GM18517 (cell line): ENCODE measurements around the gene AZU1.
"Not testable (repeated sequence)": the region's sequence is repeated elsewhere in the genome, so short reads cannot be mapped to it uniquely, and the experiment has no call there.

Experiments
- ATAC-seq: cut with Tn5 transposase; IDR thresholded peaks from one replicate; pipeline ENCODE4 v1.9.1; 2021; ENCODE audit warnings: mild to moderate bottlenecking, moderate library complexity; ENCODE audit not compliant: unreplicated experiment

AZU1 gene

GRCh38 chr19:852136-853013 is 24.7 kb downstream of the AZU1 start, which contains the start of gene ELANE:
Gene ELANE, plus strand, starts transcription at chr19:852303. Its CDS starts 26 bp downstream, at chr19:852329.
- ATAC-seq, result no peak

DNA sequence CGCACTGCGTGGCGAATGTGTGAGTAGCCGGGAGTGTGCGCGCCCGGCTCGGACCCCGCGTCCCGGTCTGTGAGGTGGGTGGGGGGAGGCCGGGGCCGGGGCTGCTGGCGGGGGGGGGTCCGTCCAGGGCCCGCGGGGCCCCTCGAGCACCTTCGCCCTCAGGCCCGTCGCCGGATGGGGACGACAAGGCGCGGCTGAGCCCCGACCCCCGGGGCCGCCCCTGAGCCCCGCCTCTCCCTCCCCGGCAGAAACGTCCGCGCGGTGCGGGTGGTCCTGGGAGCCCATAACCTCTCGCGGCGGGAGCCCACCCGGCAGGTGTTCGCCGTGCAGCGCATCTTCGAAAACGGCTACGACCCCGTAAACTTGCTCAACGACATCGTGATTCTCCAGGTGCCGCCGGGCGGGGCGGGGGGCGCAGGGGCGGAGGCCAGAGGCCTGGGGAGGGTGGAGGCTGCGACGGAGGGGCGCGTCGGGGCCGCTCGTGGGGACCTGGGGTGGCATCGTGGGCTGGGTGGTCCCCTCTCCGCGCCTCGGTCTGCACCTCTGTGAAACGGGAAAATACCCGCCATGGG is 25.5 kb downstream of the AZU1 start:
- no peak for ATAC-seq

DNA sequence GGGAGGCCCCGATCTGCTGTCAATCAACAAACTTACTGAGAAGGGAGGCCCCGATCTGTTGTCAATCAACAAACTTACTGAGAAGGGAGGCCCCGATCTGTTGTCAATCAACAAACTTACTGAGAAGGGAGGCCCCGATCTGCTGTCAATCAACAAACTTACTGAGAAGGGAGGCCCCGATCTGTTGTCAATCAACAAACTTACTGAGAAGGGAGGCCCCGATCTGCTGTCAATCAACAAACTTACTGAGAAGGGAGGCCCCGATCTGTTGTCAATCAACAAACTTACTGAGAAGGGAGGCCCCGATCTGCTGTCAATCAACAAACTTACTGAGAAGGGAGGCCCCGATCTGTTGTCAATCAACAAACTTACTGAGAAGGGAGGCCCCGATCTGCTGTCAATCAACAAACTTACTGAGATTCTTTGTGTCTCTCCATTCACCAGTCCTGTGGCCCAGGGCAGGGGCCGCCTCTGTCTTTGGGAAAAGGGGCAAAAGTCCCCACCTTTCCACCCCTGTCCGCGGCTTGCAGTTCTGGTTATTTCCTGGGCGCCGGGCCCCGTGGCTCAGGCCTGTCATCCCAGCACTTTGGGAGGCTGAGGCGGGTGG is 26.1 kb downstream of the AZU1 start:
- not testable (repeated sequence) for ATAC-seq

GRCh38 chr19:854549-854948 is 26.9 kb downstream of the AZU1 start:
- no peak for ATAC-seq

- no peak for ATAC-seq
Observed at GRCh38 chr19:855142-855541, 27.5 kb downstream of the AZU1 start.

DNA sequence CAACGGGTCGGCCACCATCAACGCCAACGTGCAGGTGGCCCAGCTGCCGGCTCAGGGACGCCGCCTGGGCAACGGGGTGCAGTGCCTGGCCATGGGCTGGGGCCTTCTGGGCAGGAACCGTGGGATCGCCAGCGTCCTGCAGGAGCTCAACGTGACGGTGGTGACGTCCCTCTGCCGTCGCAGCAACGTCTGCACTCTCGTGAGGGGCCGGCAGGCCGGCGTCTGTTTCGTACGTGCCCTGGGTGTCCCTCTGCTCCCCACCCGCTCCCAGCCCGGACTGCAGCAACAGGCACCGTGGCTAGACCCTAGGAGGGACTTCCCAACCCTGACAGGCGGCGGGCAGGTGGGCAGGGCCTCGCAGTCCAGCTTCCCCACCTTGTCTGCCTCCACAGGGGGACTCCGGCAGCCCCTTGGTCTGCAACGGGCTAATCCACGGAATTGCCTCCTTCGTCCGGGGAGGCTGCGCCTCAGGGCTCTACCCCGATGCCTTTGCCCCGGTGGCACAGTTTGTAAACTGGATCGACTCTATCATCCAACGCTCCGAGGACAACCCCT is 28.0 kb downstream of the AZU1 start:
- ATAC-seq, result no peak

- no peak for ATAC-seq
Observed at GRCh38 chr19:858284-858683, 30.6 kb downstream of the AZU1 start.

DNA sequence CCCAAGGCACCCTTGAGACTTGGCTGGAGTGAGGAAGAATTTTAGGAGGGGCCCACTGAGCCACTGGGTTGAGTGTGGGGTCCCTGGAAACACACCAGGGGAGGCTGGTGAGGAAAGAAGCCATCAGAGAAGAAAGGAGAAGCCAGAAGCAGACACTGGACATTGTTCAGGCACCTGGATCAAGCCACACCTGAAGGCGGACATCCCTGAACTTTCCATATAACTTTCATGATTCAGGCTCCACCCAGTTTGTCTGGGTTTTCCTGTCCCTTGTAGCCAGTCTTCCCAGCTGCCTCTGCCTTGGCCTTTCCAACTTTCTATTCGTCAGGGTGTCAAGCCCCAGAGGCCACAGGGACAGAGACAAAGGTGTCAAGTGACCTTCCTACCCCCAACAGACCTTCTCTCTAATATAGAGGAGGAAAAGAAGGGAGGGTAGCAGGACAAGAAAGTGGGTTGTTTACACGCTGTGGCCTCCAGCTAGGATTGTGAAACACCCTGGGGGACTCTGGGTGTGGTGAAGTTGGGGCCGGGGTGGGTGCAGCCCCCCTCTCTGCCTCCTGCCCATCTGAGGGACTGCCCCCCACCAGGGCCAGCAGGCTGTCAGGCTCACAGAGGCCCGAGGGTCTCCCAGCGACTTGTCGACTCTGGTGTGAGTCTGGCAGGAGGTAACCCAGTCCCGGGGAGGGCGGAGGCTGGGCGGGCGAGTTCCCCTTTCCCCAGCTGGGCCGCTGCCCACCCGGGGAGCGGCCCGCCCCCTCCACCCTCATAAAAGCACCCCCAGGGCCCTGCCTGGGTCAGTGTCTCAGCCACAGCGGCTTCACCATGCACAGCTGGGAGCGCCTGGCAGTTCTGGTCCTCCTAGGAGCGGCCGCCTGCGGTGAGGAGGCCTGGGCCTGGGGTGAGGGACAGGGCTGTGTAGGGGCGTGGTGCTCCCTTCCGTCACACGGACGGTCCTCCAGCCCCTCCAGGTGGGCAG is 31.5 kb downstream of the AZU1 start, which contains the start of gene CFD:
Gene CFD (plus strand): TSS at position 797 of the 976 bp plus-strand sequence. CDS start 26 bp downstream, at position 823.
- no peak for ATAC-seq

DNA sequence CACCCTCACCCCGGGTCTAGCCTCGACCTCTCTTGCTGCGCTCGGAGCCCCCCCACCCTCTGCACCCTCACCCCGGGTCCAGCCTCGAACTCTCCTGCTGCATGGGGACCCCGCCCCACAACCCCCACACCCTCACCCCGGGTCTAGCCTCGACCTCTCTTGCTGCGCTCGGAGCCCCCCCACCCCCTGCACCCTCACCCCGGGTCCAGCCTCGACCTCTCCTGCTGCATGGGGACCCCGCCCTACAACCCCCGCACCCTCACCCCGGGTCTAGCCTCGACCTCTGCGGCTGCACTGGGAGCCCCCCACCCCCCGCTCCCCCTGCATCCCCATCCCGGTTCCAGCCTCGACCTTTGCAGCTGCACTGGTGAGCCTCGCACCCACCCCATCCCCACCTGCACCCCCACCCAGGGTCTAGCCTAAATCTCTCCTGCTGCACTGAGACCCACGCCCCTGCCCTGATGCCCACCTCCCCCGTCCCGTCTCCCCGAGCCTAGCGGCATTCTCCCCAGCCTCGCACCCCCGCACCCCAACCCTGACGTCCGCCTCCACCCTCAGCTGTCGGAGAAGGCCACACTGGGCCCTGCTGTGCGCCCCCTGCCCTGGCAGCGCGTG is 33.6 kb downstream of the AZU1 start:
- ATAC-seq, result no peak

- no peak for ATAC-seq
Observed at GRCh38 chr19:861756-862580, 34.3 kb downstream of the AZU1 start.

DNA sequence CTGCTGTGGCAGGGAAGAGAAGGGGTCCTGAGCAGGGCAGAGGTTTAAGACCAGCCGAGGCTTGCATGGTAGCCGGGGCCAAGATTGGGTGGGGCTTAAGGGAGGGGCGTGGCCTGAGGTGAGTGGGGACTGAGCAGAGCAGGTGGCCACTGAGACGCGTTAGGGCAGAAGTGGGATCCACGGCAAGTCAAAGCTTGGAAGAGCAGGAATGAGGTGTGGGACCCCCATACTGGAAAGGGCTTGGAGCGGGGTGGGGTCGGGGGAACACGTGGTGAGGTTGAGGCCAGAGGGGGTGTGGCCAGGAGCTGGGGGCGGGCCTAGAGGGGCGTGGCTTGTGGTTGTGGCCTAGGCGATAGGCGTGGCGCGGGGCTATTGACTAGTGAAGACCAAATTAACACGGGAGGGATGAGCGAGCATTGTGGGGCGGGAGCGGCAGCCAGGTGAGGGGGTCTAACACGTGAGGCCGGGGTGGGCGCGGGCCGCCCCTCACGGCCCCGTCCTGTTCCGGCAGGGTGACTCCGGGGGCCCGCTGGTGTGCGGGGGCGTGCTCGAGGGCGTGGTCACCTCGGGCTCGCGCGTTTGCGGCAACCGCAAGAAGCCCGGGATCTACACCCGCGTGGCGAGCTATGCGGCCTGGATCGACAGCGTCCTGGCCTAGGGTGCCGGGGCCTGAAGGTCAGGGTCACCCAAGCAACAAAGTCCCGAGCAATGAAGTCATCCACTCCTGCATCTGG is 35.1 kb downstream of the AZU1 start:
- no peak for ATAC-seq

GRCh38 chr19:863315-863620 is 35.6 kb downstream of the AZU1 start:
- no peak for ATAC-seq

GRCh38 chr19:866769-867300 is 39.2 kb downstream of the AZU1 start:
- ATAC-seq, result no peak

GRCh38 chr19:867301-867793 is 39.7 kb downstream of the AZU1 start:
- no peak for ATAC-seq

DNA sequence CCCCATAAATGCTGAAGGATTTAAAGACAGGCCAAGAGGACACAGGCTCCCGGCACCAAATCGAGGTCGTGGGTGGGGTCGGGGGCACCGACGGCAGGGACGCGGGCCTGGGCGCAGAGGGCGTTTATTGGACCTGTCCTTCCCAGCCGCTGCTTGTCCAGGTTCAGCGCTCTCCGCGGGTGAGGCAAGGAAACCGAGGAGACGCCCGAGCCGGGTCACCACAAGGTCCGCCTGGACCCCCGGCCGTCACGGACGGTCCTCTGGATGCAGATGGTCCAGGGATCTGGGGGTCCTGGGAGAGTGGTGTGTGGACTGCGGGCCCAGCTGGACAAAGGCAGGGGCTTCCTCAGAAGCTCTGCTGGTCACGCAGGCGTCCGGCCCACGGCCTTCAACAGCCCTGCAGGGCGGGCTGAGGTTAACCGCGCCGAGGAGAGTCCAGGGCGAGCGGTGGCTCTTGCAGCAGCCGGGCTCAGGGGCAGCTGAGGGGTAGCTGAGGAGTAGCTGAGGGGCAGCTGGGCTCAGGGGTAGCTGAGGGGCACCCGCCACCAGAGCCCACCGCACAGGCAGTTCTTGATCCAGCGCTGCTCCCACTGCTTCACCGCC is 40.3 kb downstream of the AZU1 start:
- no peak for ATAC-seq

- ATAC-seq, result no peak
Observed at GRCh38 chr19:868458-869244, 41.0 kb downstream of the AZU1 start.
